Spleen (tissue), 7 donors: ENCODE results near the gene CLEC1B.

Experiments used
- CTCF ChIP-seq, 11 experiments: fragments of 200-600 bp in 7 of 11; fragments of 450-650 bp in 4 of 11; sonication (generic) in 4 of 11; IDR thresholded peaks in 8 of 11; conservative IDR thresholded peaks in 3 of 11; 1 replicate in 7 of 11; 2 replicates in 4 of 11; pipeline versions ENCODE4 v1.4.0 to v1.8.0; 2016 to 2021; ENCODE audit warnings: antibody characterized with exemption in 11 of 11, inconsistent platforms in 4 of 11, mild to moderate bottlenecking in 1 of 11
- POLR2A ChIP-seq, 3 donors: fragments of 450-650 bp; IDR thresholded peaks; one replicate each; pipeline ENCODE4 v1.5.1; 2017; ENCODE audit warnings: antibody characterized with exemption in 3 of 3, mild to moderate bottlenecking in 1 of 3
- POLR2AphosphoS5 ChIP-seq, 3 donors: sonication (generic); formaldehyde crosslinking; IDR thresholded peaks; one replicate each; pipeline ENCODE4 v1.5.1; 2017; ENCODE audit warnings: antibody characterized with exemption in 3 of 3
- donor health status: DM: no; HTN: no; CAD: no; lungs with moderate emphysema.
- donor health status: DM: no; HTN: no; CAD: no.
- donor health status: DM: no; HTN: no; CAD: no.

DNA sequence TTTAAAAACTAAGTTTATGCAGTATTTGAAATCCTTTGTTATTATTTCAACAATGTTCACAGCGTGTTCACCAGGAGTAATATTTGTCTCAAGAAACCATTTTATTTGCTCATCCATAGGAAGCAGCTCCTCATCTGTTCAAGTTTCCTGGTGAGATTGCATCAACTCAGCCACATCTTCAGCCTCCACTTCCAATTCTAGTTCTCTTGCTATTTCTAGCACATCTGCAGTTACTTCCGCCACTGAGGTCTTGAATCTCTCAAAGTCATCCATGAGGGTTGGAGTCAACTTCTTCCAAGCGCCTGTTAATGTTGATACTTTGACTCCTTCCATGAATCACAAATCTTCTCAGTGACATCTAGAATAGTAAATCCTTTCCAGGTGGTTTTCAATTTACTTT lies 49.6 kb upstream of the CLEC1B start:
- TF ChIP-seq CTCF (IDR thresholded peaks at IDR 0.05 in 8 of 11, conservative IDR thresholded peaks at IDR 0.05 in 3 of 11), result no peak
- no peak for TF ChIP-seq POLR2A (IDR thresholded peaks at IDR 0.05)
- no peak for TF ChIP-seq POLR2AphosphoS5 (IDR thresholded peaks at IDR 0.05)
